GM12874 (cell line): ENCODE data around the gene ADGRV1.

ENCODE experiments used
- TF ChIP-seq, protein P1 (sequence below): IDR thresholded peaks from 2 replicates; pipeline ENCODE4 v1.5.1; 2011; ENCODE audit warnings: low read depth, mild to moderate bottlenecking, control low read depth, low read length, moderate library complexity; ENCODE audit not compliant: insufficient read depth

The ADGRV1 gene

DNA sequence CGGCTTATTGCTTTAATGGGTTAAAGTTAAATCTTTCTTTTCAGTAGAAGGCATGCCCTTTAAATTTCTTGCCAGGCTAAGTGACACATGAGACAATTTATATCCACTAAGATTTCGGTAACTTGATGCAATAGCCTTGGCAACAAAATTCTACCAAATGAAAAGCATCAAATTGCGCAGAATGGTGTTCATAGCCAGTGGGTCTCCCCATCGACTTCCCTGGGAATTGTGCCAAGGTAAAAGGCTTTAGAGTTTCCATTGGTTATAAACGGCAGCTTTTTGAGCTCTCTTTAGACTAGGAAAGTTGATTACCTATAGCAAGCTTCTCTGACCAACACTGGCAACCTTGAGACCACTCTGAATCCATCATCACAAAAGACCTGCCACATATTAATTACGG is 466.1 kb downstream of the ADGRV1 start:
- TF ChIP-seq, protein P1, sequence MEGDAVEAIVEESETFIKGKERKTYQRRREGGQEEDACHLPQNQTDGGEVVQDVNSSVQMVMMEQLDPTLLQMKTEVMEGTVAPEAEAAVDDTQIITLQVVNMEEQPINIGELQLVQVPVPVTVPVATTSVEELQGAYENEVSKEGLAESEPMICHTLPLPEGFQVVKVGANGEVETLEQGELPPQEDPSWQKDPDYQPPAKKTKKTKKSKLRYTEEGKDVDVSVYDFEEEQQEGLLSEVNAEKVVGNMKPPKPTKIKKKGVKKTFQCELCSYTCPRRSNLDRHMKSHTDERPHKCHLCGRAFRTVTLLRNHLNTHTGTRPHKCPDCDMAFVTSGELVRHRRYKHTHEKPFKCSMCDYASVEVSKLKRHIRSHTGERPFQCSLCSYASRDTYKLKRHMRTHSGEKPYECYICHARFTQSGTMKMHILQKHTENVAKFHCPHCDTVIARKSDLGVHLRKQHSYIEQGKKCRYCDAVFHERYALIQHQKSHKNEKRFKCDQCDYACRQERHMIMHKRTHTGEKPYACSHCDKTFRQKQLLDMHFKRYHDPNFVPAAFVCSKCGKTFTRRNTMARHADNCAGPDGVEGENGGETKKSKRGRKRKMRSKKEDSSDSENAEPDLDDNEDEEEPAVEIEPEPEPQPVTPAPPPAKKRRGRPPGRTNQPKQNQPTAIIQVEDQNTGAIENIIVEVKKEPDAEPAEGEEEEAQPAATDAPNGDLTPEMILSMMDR: no peak

DNA sequence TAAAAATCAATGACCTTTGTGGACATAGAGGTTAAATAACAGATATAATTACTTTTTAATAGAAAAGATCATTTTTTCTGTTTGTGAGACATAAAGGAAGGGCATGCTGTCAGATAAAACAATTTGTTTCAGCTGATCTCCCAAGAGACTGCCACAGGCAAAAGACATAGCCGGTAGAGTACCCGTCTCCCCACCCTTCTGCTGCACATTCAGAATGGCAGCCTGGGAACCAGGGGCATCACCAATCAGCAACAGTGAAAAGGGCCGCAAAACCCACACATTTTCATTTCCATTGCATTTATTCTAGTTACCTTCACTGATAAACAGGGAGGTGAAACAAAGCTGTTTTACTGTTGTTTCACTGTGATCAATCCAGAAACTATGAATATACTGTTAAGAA is 466.9 kb downstream of the ADGRV1 start:
- TF ChIP-seq, protein P1: no peak

DNA sequence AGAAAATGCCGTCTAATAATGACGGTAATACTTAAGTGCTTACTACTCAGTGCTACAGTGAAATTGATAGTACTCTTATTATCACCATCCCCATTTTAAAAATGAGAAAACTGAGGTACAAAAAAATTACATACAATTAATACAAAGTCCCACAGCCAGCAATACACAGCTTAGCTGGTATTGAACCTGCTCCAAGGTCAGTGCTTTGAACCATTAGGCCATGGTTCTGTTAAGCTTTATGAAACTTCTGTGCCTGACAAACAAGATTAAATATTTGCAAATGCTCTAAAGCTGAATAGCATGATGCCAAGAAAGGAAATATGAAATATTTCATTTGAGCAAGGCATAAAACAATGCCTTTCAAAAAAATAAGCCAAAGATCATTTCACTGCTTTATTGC is 467.4 kb downstream of the ADGRV1 start:
- TF ChIP-seq, protein P1: no peak

DNA sequence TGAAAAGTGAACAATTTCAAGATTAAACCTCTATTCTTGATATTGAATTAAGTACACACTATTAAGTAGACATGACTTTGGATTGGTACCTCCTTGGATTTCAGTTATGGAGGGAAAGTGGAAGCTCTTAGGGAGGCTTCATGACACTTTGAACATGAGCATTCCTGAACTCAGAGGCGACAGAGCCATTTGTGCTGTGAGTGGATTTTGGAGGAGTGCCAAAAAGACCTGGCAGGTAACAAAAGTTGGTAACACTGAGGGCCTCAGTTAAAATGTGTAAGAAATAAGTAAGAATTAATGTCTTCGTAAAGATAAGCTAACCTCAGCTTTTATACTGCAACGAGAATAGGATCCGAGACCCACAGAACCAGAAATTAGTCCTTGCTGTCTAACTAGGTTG is 467.9 kb downstream of the ADGRV1 start:
- TF ChIP-seq, protein P1: no peak

DNA sequence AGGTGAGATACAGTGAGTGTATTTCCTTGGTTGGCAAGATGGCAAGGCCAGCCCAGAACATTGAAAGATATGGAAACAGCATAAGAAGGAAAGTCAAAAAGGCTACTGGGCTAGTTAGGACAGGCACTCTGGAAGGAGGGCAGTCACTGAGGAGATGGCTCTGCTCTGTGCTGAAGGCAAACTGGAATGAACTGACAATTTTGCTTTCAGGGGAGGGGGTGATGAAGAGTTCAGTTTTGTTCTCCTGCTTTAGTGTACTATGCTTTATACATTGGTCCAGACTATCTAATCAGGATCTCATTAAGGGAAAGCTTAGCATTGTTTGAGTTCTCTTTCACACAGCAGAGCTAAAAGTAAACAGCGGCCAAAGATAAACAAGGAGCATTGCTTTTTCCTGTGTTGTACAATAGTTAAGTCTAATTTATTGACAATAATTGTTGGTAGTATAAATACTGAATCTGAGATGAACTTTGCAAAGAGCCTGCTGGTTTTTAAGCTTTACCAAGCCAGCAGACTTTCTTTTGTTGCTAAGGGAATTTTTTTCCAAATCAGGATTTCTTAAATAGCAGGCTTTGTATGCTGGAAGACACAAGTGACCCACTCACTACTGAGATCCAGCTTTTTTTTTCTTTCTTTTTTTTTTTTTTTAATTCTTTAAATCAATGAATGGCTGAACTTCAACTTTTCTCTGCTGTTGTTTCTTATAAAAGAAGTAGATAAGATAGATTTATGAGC is 469.0 kb downstream of the ADGRV1 start:
- TF ChIP-seq, protein P1: no peak

DNA sequence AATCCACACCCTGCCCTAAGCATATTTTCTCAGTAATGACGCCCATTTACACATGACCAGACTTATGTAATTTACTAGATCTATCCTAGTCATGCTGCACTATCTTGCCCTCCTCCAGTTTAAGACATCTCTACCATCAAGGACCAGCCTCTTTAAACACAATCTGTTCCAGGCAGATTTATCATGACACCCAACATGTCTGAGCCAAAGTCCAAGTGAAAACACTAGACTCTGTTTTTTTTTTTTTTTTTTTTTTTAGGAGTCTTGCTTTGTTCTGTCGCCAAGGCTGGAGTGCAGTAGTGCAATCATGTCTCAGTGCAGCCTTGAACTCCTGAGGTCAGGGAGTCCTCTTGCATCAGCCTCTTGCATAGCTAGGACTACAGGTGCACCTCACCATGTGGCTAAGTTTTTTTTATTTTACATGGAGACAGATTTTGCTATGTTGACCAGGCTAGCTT is 469.9 kb downstream of the ADGRV1 start:
- TF ChIP-seq, protein P1: no peak

DNA sequence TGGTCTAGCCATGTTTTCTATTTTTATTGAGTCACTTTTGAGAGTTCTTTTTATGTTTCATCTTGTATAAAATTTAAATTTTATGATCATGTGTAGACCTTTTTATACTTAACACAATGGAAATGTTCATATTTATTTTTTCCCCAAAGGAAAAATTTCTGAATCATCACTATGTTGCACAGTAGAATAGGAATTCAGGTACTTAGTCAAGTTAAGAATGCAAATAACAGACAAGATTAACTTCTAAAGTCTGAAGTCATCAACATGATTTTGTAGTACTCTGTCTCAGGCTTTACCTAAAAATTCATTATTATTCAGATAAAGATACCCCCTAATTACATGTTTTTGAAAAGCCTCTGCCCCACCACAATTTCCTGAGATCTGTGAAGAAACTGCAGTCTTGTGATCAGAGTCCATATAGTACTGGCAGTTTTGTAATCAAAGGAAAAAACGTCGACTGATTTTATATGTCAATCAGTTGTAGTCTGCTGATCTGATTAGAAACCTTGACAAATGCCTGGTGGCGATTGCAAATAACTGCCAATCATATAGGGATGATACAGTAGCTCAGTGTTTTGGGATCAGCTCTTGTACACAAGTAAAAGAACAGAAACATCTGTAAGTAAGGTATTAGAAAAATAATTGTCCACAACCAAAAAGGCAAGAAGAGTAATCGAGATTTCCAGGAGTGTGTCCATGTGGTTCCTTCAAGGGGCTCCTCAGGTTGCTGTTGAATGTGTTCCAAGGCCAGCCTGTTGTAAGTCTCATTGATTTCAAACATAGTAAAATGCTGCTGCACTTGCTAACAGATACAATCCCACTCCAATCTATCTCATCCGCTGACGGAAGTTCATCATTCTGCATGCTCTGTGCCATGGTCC is 472.2 kb downstream of the ADGRV1 start:
- TF ChIP-seq, protein P1: no peak
